Endothelial cell of umbilical vein (primary cell): Measurements from ENCODE around the gene NFATC2. TPM values are rescaled to one million over a fixed set of nuclear protein-coding genes. Genes with fewer than 3 reads are reported as not detected.

Experiments
- BruUV-seq: library from RNA; stranded (reverse); fragments of 400-500 nt; replicated peaks from 2 replicates; lab custom pipeline; 2021; lab: Mats Ljungman, UMichigan
- CTCF ChIA-PET: fragments of 300-600, 350-600 bp; sonication (Branson Sonifier 250); formaldehyde crosslinking; loops from one replicate; lab custom pipeline; 2021; ENCODE audit warnings: antibody characterized with exemption, inconsistent platforms; lab: Charles Lee
- POLR2A ChIA-PET: fragments of 300-600, 350-600 bp; sonication (Branson Sonifier 250); formaldehyde crosslinking; loops from one replicate; lab custom pipeline; 2021; ENCODE audit warnings: antibody characterized with exemption, inconsistent platforms; lab: Charles Lee
- DNase-seq: peaks from one replicate; pipeline ENCODE4 v3.0.0-alpha.2; 2011; ENCODE audit warnings: low read depth, low spot score
- FAIRE-seq: peaks from 2 replicates; lab custom pipeline; 2011; peaks lifted over from hg19 to GRCh38; lab: Jason Lieb, UNC
- H2AFZ ChIP-seq: 2 replicates; pipeline ENCODE4 v1.6.0; 2012; ENCODE audit warnings: low read depth, low read length, control low read depth, inconsistent platforms
- H3K27ac ChIP-seq: 2 replicates; pipeline ENCODE4 v1.5.1; 2011; ENCODE audit warnings: low read depth, mild to moderate bottlenecking, control low read depth, low read length, moderate library complexity; ENCODE audit not compliant: insufficient read depth
- H3K27me3 ChIP-seq, 2 experiments: 2 replicates each; pipeline versions ENCODE4 v1.6.0 to v1.6.1; 2011; ENCODE audit warnings: low read length in 2 of 2, mixed read lengths in 1 of 2; ENCODE audit not compliant: control insufficient read depth in 2 of 2, insufficient read depth in 2 of 2
- H3K36me3 ChIP-seq, 2 experiments: 2 replicates in 1 of 2; 3 replicates in 1 of 2; pipeline ENCODE4 v1.5.1; 2011; ENCODE audit warnings: low read length in 2 of 2, mild to moderate bottlenecking in 1 of 2, moderate library complexity in 1 of 2; ENCODE audit not compliant: control insufficient read depth in 2 of 2, insufficient read depth in 2 of 2; ENCODE audit errors: extremely low read depth in 1 of 2
- H3K4me1 ChIP-seq: 3 replicates; pipeline ENCODE4 v1.5.1; 2011; ENCODE audit warnings: mild to moderate bottlenecking, low read length; ENCODE audit not compliant: control insufficient read depth, insufficient read depth; ENCODE audit errors: extremely low read depth
- H3K4me2 ChIP-seq: 2 replicates; pipeline ENCODE4 v1.6.1; 2011; ENCODE audit warnings: low read length, control low read depth, mixed read lengths; ENCODE audit not compliant: insufficient read depth
- H3K4me3 ChIP-seq, 3 experiments: fragments of 200-600 bp in 1 of 3; sonication (generic), shearing (Covaris generic) in 1 of 3; replicated peaks in 1 of 3; 2 replicates each; pipeline ENCODE4 v1.5.1; 2011 to 2016; ENCODE audit warnings: control low read depth in 3 of 3, low read length in 3 of 3, mild to moderate bottlenecking in 2 of 3, inconsistent platforms in 1 of 3, low read depth in 1 of 3, moderate library complexity in 1 of 3; ENCODE audit not compliant: insufficient read depth in 1 of 3
- H3K79me2 ChIP-seq: 2 replicates; pipeline ENCODE4 v1.6.0; 2012; ENCODE audit warnings: low read length, inconsistent platforms; ENCODE audit not compliant: control insufficient read depth, insufficient read depth
- H3K9ac ChIP-seq: replicated peaks from 2 replicates; pipeline ENCODE3; 2011; ENCODE audit warnings: low read length, control low read depth; ENCODE audit not compliant: insufficient read depth; ENCODE audit errors: extremely low read depth
- H3K9me1 ChIP-seq: replicated peaks from 3 replicates; pipeline ENCODE4 v1.6.0; 2011; ENCODE audit warnings: mild to moderate bottlenecking, low read length; ENCODE audit not compliant: control insufficient read depth, insufficient read depth; ENCODE audit errors: extremely low read depth
- H3K9me3 ChIP-seq: replicated peaks from 2 replicates; pipeline ENCODE4 v1.5.1; 2012; ENCODE audit warnings: low read length, inconsistent platforms; ENCODE audit not compliant: control insufficient read depth, insufficient read depth
- H4K20me1 ChIP-seq: replicated peaks from 2 replicates; pipeline ENCODE3; 2011; ENCODE audit warnings: mild to moderate bottlenecking, low read length; ENCODE audit not compliant: control insufficient read depth, insufficient read depth; ENCODE audit errors: extremely low read depth
- EZH2 ChIP-seq: IDR thresholded peaks from 2 replicates; pipeline ENCODE4 v1.6.1; 2012; ENCODE audit warnings: borderline replicate concordance, low read depth, mild to moderate bottlenecking, moderate library complexity, low read length, inconsistent platforms; ENCODE audit not compliant: severe bottlenecking
- FOS ChIP-seq: IDR thresholded peaks from 2 replicates; pipeline ENCODE4 v1.6.1; 2011; ENCODE audit warnings: mild to moderate bottlenecking, low read length, moderate library complexity, borderline replicate concordance; ENCODE audit not compliant: insufficient read depth
- GATA2 ChIP-seq: IDR thresholded peaks from 2 replicates; pipeline ENCODE4 v1.7.0; 2011; ENCODE audit warnings: low read depth, mild to moderate bottlenecking, moderate library complexity, mixed read lengths, low read length; ENCODE audit not compliant: insufficient read length, insufficient read depth
- JUN ChIP-seq: IDR thresholded peaks from 2 replicates; pipeline ENCODE4 v1.6.1; 2011; ENCODE audit warnings: borderline replicate concordance, low read depth; ENCODE audit not compliant: insufficient read length, insufficient read depth
- MYC ChIP-seq: IDR thresholded peaks from one replicate; pipeline ENCODE4 v1.6.1; 2011; ENCODE audit warnings: mild to moderate bottlenecking, low read depth, low read length
- POLR2A ChIP-seq: IDR thresholded peaks from 2 replicates; pipeline ENCODE4 v1.6.1; 2012; ENCODE audit warnings: low read depth, mild to moderate bottlenecking, control low read depth, low read length
- POLR2AphosphoS5 ChIP-seq: IDR thresholded peaks from 2 replicates; pipeline ENCODE4 v1.6.1; 2012; ENCODE audit warnings: low read depth, mild to moderate bottlenecking, control low read depth, low read length, moderate library complexity; ENCODE audit not compliant: insufficient read depth
- dilution Hi-C: fragments of 300-500 bp; cut with MboI; formaldehyde crosslinking; loops from one replicate; pipeline ENCODE4 v1.15.0; 2019; ENCODE audit warnings: low sequenced_read_pairs; ENCODE audit not compliant: extremely low pct_ligation_motif_present
- intact Hi-C: fragments of 100-400 bp; cut with micrococcal nuclease; formaldehyde crosslinking; loops from one replicate; pipeline ENCODE4 v1.10.0; 2022
- polyA plus RNA-seq, 4 experiments: library from polyadenylated mRNA; depleted of rRNA in 3 of 4; stranded (reverse) in 3 of 4; unstranded in 1 of 4; fragments of >200 nt; gene quantifications; 2 replicates each; pipeline versions ENCODE4 v1.2.1 to v1.2.3, GENCODE V29; 2011 to 2012; ENCODE audit warnings: missing spikeins in 1 of 4
- total RNA-seq: library from RNA; stranded (reverse); gene quantifications from 2 replicates; pipeline ENCODE4 v1.2.3, GENCODE V29; 2021
- TF ChIP-seq, protein P1 (sequence below), 2 donors: IDR thresholded peaks; 1 replicate in 1 of 2; 2 replicates in 1 of 2; pipeline ENCODE4 v1.5.1; 2011; ENCODE audit warnings: low read length in 2 of 2, mild to moderate bottlenecking in 2 of 2, moderate library complexity in 2 of 2, control low read depth in 1 of 2, inconsistent platforms in 1 of 2, low read depth in 1 of 2; ENCODE audit not compliant: insufficient read depth in 1 of 2; ENCODE audit errors: extremely low read depth in 1 of 2
- TF ChIP-seq, protein P2 (sequence below): IDR thresholded peaks from 2 replicates; pipeline ENCODE4 v1.6.1; 2011; ENCODE audit not compliant: insufficient read depth, insufficient read length

NFATC2 gene
- total and polyA plus RNA-seq, 2 donors (not counting 3 experiments of a cell fraction or from before 2014, with no cell fraction given) = 3.1 to 13.0 TPM

DNA sequence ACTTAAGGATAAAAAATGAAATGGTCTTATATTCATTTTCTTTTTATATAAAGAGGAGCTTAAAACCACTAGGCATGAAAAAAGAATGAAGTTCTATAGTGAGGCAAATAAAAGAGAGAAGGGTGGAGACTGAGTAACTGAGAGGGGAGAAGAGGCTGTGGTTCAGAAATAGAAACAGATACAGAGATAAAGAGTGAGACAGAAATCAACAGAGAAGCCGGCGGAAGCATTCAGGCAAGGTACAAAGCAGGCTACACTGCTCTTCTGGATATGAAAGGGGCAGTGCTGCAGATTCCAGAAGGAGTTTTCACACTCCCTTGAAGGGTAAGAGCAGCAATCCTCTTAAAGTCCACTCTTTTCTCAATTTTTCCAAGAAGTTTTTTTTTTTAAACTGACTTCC, 29.9 kb downstream of the NFATC2 start:
- no peak for FAIRE-seq
- intact Hi-C loops = no loop called here

DNA sequence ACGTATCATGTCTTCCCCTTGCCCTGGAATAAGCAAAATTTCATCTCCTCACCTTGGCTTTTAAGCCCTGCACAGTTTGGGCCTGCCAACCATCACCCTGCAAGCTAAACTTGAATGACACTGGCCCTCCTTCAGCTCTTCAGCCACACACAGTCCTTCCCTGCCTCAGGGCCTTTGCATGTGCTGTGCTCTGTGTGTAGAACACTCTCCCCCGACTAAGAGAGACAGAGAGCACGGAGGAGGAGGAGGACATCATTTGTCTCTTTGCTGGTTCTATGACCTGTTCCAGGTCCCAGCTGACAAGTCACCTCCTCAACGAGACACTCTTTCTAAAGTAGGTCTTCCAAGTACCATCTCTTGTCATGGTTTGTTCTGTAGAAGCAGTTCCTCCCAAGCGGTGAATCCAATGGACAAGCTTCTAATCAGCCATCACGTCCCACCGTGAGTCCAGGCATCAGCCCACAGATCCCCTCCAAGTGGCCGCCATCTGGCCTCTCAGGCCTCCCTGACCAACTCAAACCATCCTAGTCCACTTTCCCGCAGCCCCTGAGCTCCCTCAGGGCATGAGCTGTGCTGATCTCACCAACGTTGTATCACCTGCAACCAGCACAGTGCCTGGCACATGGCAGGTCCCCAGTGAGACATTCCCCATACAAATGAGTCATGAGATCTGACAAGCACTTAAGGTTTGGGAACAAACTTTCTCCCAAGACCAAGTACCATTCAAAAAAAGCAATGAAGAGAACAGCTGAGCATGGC, 30.5 kb downstream of the NFATC2 start:
- POLR2A ChIA-PET = no interaction called here
- Histone ChIP-seq H3K9ac (no peak overlapping the region), H3K9me1 (no peaks in the 10 kb centered on the region), H3K27me3 (no peaks in the 10 kb centered on the region), H3K9me3 (no peaks in the 10 kb centered on the region), H3K79me2 (no peaks in the 10 kb centered on the region), H2AFZ (no peak overlapping the region), H3K27ac (no peak overlapping the region), H4K20me1 (no peaks in the 10 kb centered on the region), H3K4me3 (no peak overlapping the region), H3K36me3 (peaks cover 0 to 5% of the 10 kb centered on the region in 2 experiments), H3K4me2 (no peak overlapping the region), H3K4me1 (no peaks in the 10 kb centered on the region)
- TF ChIP-seq POLR2AphosphoS5 (no peak), MYC (no peak), GATA2 (no peak), FOS (no peak), POLR2A (no peak), EZH2 (no peak), JUN (no peak)
- TF ChIP-seq, protein P1, sequence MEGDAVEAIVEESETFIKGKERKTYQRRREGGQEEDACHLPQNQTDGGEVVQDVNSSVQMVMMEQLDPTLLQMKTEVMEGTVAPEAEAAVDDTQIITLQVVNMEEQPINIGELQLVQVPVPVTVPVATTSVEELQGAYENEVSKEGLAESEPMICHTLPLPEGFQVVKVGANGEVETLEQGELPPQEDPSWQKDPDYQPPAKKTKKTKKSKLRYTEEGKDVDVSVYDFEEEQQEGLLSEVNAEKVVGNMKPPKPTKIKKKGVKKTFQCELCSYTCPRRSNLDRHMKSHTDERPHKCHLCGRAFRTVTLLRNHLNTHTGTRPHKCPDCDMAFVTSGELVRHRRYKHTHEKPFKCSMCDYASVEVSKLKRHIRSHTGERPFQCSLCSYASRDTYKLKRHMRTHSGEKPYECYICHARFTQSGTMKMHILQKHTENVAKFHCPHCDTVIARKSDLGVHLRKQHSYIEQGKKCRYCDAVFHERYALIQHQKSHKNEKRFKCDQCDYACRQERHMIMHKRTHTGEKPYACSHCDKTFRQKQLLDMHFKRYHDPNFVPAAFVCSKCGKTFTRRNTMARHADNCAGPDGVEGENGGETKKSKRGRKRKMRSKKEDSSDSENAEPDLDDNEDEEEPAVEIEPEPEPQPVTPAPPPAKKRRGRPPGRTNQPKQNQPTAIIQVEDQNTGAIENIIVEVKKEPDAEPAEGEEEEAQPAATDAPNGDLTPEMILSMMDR (IDR thresholded peaks at IDR 0.05; ENCODE audit: extremely low read depth in 1 of 2, insufficient read depth in 1 of 2, low read depth in 1 of 2, low read length in 2 of 2) = no peak
- dilution Hi-C loops = no loop called here
- FAIRE-seq (no peak), DNase-seq (no peak)
- intact Hi-C loops = no loop called here
- BruUV-seq = no TSS peak
- CTCF ChIA-PET = no interaction called here

More for the DNA sequence above, 29.9 kb downstream of the NFATC2 start:
- no peaks in the 10 kb centered on the region for H3K27me3 ChIP-seq
- POLR2A ChIA-PET = no interaction called here
- H3K4me1 ChIP-seq = no peaks in the 10 kb centered on the region
- H3K79me2 ChIP-seq = no peaks in the 10 kb centered on the region
- no peaks in the 10 kb centered on the region for H3K9me1 ChIP-seq
- dilution Hi-C loops = no loop called here
- no TSS peak for BruUV-seq
- H3K9me3 ChIP-seq = no peaks in the 10 kb centered on the region
- H3K36me3 ChIP-seq = peaks cover 0 to 5% of the 10 kb centered on the region in 2 experiments
- DNase-seq = no peak
- no peak overlapping the region for H3K9ac ChIP-seq
- no peaks in the 10 kb centered on the region for H4K20me1 ChIP-seq
- CTCF ChIA-PET = no interaction called here
- no peak overlapping the region for H2AFZ ChIP-seq
- H3K27ac ChIP-seq = no peak overlapping the region
- H3K4me2 ChIP-seq = no peak overlapping the region
- no peak overlapping the region for H3K4me3 ChIP-seq
- TF ChIP-seq POLR2A = no peak
- no peak for TF ChIP-seq POLR2AphosphoS5
- TF ChIP-seq, protein P2, sequence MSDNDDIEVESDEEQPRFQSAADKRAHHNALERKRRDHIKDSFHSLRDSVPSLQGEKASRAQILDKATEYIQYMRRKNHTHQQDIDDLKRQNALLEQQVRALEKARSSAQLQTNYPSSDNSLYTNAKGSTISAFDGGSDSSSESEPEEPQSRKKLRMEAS = no peak
- no peak for TF ChIP-seq EZH2
